K562 (cell line): Measurements from ENCODE around the gene DUS1L. TPM values are rescaled to one million over a fixed set of nuclear protein-coding genes. Genes with fewer than 3 reads are reported as not detected.
A peak's percentile ranks its signal among the peaks of the same experiment; 100 is the strongest.

ENCODE experiments used
- ARID1B ChIP-seq: fragments of 450-650 bp; IDR thresholded peaks from 2 replicates; pipeline ENCODE4 v1.6.1; 2016; ENCODE audit warnings: antibody characterized with exemption, mild to moderate bottlenecking, inconsistent platforms
- CCAR2 ChIP-seq: fragments of 200-400 bp; formaldehyde crosslinking; IDR thresholded peaks from 2 replicates; pipeline ENCODE4 v1.6.1; 2017; ENCODE audit warnings: mild to moderate bottlenecking, low read depth, low read length
- CHCHD3 ChIP-seq: fragments of 250-450 bp; sonication (Bioruptor Pico); IDR thresholded peaks from 2 replicates; pipeline ENCODE4 v2.1.2; 2022; ENCODE audit warnings: mild to moderate bottlenecking
- CREB3 ChIP-seq: fragments of 450-650 bp; conservative IDR thresholded peaks from 2 replicates; pipeline ENCODE4 v1.6.1; 2016; ENCODE audit warnings: missing genetic modification characterization, low read depth, mild to moderate bottlenecking, missing compliant biosample characterization, moderate library complexity
- E4F1 ChIP-seq: fragments of 250-450 bp; sonication (Bioruptor Pico); IDR thresholded peaks from 2 replicates; pipeline ENCODE4 v1.5.0; 2021; ENCODE audit warnings: mild to moderate bottlenecking, borderline replicate concordance
- GATAD2B ChIP-seq: fragments of 450-650 bp; IDR thresholded peaks from 2 replicates; pipeline ENCODE4 v1.6.1; 2017; ENCODE audit warnings: mild to moderate bottlenecking, borderline replicate concordance
- KAT2B ChIP-seq: IDR thresholded peaks from one replicate; pipeline ENCODE4 v1.6.1; 2012; ENCODE audit warnings: low read depth, mild to moderate bottlenecking, control low read depth, inconsistent platforms, low read length, moderate library complexity
- KAT7 ChIP-seq: sonication (generic); formaldehyde crosslinking; IDR thresholded peaks from 2 replicates; pipeline ENCODE4 v1.8.0; 2022; ENCODE audit warnings: missing genetic modification reagents, mild to moderate bottlenecking, borderline replicate concordance
- KHSRP ChIP-seq: fragments of 450-650 bp; IDR thresholded peaks from 2 replicates; pipeline ENCODE4 v1.6.1; 2017
- L3MBTL2 ChIP-seq: fragments of 450-650 bp; IDR thresholded peaks from 2 replicates; pipeline ENCODE4 v1.6.1; 2016; ENCODE audit warnings: mild to moderate bottlenecking, moderate library complexity
- MEIS2 ChIP-seq: fragments of 450-650 bp; IDR thresholded peaks from 2 replicates; pipeline ENCODE4 v1.6.1; 2014; ENCODE audit warnings: mild to moderate bottlenecking; ENCODE audit not compliant: partially characterized antibody
- MTA3 ChIP-seq: fragments of 450-650 bp; formaldehyde crosslinking; IDR thresholded peaks from 2 replicates; pipeline ENCODE4 v1.6.1; 2017; ENCODE audit warnings: mild to moderate bottlenecking, borderline replicate concordance
- PCBP2 ChIP-seq: fragments of 200-400 bp; formaldehyde crosslinking; IDR thresholded peaks from 2 replicates; pipeline ENCODE4 v1.6.1; 2018; ENCODE audit warnings: low read length, low read depth, mild to moderate bottlenecking, moderate library complexity; ENCODE audit not compliant: poor library complexity, severe bottlenecking
- POLR2A ChIP-seq: fragments of 450-650 bp; conservative IDR thresholded peaks from 2 replicates; pipeline ENCODE4 v1.6.1; 2016
- POLR2G ChIP-seq: fragments of 200-400 bp; formaldehyde crosslinking; IDR thresholded peaks from 2 replicates; pipeline ENCODE4 v1.6.1; 2017; ENCODE audit warnings: low read depth, mild to moderate bottlenecking, antibody characterized with exemption, low read length, moderate library complexity
- RBM15 ChIP-seq: fragments of 200-400 bp; formaldehyde crosslinking; IDR thresholded peaks from 2 replicates; pipeline ENCODE4 v1.6.1; 2018; ENCODE audit warnings: mild to moderate bottlenecking, low read length, moderate library complexity; ENCODE audit not compliant: insufficient read depth
- TEAD1 ChIP-seq, 2 experiments: fragments of 450-650 bp in 1 of 2; sonication (generic) in 1 of 2; formaldehyde crosslinking; IDR thresholded peaks; 2 replicates each; pipeline versions ENCODE4 v1.4.0 to v1.8.0; 2020 to 2022; ENCODE audit warnings: mild to moderate bottlenecking in 2 of 2, missing genetic modification reagents in 1 of 2
- TFAP4 ChIP-seq: sonication (generic); formaldehyde crosslinking; IDR thresholded peaks from 2 replicates; pipeline ENCODE4 v1.8.0; 2022; ENCODE audit warnings: missing genetic modification reagents, mild to moderate bottlenecking, moderate library complexity, borderline replicate concordance
- TFE3 ChIP-seq: fragments of 450-650 bp; formaldehyde crosslinking; IDR thresholded peaks from 2 replicates; pipeline ENCODE4 v1.4.0; 2020; ENCODE audit warnings: mild to moderate bottlenecking, mixed read lengths
- ZNF217 ChIP-seq: sonication (generic); formaldehyde crosslinking; IDR thresholded peaks from 2 replicates; pipeline ENCODE4 v1.8.0; 2022; ENCODE audit warnings: mild to moderate bottlenecking, missing genetic modification reagents
- ZNF3 ChIP-seq: fragments of 250-450 bp; sonication (Bioruptor Pico); IDR thresholded peaks from 2 replicates; pipeline ENCODE4 v1.5.0; 2021; ENCODE audit warnings: mild to moderate bottlenecking, moderate library complexity
- ZNF408 ChIP-seq: fragments of 250-450 bp; sonication (Bioruptor Pico); IDR thresholded peaks from 2 replicates; pipeline ENCODE4 v1.4.0; 2020; ENCODE audit warnings: low read depth, mild to moderate bottlenecking, moderate library complexity
- ZNF431 ChIP-seq: sonication (generic); formaldehyde crosslinking; IDR thresholded peaks from 2 replicates; pipeline ENCODE4 v1.8.0; 2022; ENCODE audit warnings: mild to moderate bottlenecking, missing genetic modification reagents
- ZNF561 ChIP-seq: fragments of 450-650 bp; formaldehyde crosslinking; conservative IDR thresholded peaks from 2 replicates; pipeline ENCODE4 v1.4.0; 2020; ENCODE audit warnings: mild to moderate bottlenecking, moderate library complexity
- polyA plus RNA-seq, 8 experiments: library from polyadenylated mRNA; depleted of rRNA in 4 of 8; stranded (reverse) in 5 of 8; unstranded in 3 of 8; fragments of >200 nt; fragmentation: Nextera tagmentation in 2 of 8; fragmentation: Illumina TruSeq in 1 of 8; extraction: Ambion mirVana in 2 of 8; extraction: Trizol in 1 of 8; gene quantifications; 2 replicates each; pipeline versions ENCODE4 v1.2.1 to v1.2.3, GENCODE V29; 2011 to 2014; ENCODE audit warnings: inconsistent platforms in 1 of 8, missing spikeins in 1 of 8
- total RNA-seq, 7 experiments: library from RNA; depleted of rRNA in 6 of 7; stranded (reverse); fragments of >200 nt in 6 of 7; fragmentation: Illumina TruSeq in 2 of 7; extraction: Trizol in 2 of 7; gene quantifications; 2 replicates each; pipeline versions ENCODE4 v1.2.1 to v1.2.3, GENCODE V29; 2011 to 2021; ENCODE audit warnings: low replicate concordance in 1 of 7

The DUS1L gene
- total and polyA plus RNA-seq, 9 of the 15 experiments (the other 6 are each of a cell fraction or from before 2014, with no cell fraction given): 7.8 to 210 (median 83.9) TPM

- TF ChIP-seq CREB3 (tag) (no peak), CHCHD3 (CRISPR knock-in tag) (no peak), MEIS2 (no peak), PCBP2 (no peak), MTA3 (peak; percentile 86), KAT7 (CRISPR knock-in tag) (no peak; the same call in 1 of the 2 replicates), RBM15 (no peak), L3MBTL2 (peak; percentile 84), E4F1 (no peak), ZNF561 (CRISPR knock-in tag) (no peak), ZNF408 (CRISPR knock-in tag) (no peak), TFE3 (no peak), ZNF217 (CRISPR knock-in tag) (no peak), ZNF3 (CRISPR knock-in tag) (no peak), GATAD2B (peak; percentile 44; the same call in 1 of the 2 replicates), KAT2B (no peak), KHSRP (no peak), ARID1B (0 out of 2 replicates have a peak, but pooled peaks have one; percentile 22), CCAR2 (no peak), TFAP4 (peak; percentile 51; the same call in 1 of the 2 replicates), ZNF431 (CRISPR knock-in tag) (no peak), POLR2A (peak; percentile 74), TEAD1 (CRISPR knock-in tag; IDR thresholded peaks at IDR 0.05) (no peak), POLR2G (peak; percentile 80)
These were observed 33.5 kb downstream of the DUS1L start (continued) for GRCh38 chr17:82031885-82032627.
